NCI-H146 (cell line): ENCODE results near the gene TULP3.
A peak's percentile ranks its signal among the peaks of the same experiment; 100 is the strongest.

Experiments
- DNase-seq: peaks from one replicate; lab custom pipeline; 2025; lab: John Stamatoyannopoulos, UW

Gene TULP3

DNA sequence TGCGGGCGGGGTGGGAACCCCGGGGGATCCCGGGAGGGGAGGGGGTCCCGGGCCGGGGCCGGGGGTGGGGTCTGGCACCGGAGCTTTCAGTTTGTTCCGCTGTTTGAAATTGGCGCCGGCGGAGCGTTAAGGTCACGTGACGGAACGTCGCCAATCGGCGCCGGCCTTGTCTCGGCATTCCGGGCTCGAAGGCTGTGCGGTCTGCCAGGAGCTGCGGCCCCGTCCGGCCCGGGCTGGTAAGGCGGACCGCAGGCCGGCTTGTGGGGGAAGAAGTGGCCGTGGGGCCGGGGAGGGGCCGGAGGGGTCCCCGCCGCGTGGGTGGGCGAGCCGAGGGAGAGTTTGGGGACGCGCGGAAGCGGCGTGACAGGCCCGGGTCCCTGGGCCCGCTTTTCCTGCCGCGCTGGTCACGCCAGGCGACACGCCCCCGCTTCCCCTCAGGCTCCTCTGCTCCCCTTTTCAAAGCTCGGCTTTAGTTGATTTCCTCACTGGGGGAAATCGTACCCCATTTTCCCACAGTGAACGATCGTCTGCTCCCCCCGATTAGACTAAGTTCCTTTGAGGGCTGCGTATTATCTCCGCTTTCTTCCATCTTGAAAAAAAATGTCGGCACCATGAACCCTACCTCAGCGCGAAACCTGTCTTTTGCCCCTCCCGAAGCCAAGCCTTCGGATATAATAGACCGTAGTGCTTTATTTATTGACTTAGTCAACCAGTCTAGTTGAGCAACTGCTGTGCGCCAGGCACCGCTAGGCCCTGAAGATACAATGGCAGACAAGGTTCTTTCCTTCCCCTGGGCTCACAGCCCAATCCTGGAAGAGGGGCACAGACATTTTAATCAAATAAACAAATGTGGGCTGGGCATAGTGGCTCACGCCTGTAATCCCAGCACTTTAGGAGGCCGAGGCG, 13.4 kb upstream of the TULP3 start, which contains the start of the genes FOXM1 and RHNO1:
TSS of gene FOXM1 (minus strand) at position 128 of the 906 bp plus-strand sequence. CDS start 2,696 bp downstream, outside the sequence.
TSS of gene RHNO1 (plus strand) at position 177 of the 906 bp plus-strand sequence. CDS start 8,144 bp downstream, outside the sequence.
- DNase-seq: peak; percentile 93

GRCh38 chr12:2877953-2878732, 12.5 kb upstream of the TULP3 start:
- DNase-seq: peak; percentile 35

- no peak for DNase-seq
Measured at GRCh38 chr12:2879853-2880252, 10.8 kb upstream of the TULP3 start.

GRCh38 chr12:2884810-2885209, 5.9 kb upstream of the TULP3 start:
- no peak for DNase-seq

GRCh38 chr12:2886768-2887450, 3.8 kb upstream of the TULP3 start:
- DNase-seq: no peak

DNA sequence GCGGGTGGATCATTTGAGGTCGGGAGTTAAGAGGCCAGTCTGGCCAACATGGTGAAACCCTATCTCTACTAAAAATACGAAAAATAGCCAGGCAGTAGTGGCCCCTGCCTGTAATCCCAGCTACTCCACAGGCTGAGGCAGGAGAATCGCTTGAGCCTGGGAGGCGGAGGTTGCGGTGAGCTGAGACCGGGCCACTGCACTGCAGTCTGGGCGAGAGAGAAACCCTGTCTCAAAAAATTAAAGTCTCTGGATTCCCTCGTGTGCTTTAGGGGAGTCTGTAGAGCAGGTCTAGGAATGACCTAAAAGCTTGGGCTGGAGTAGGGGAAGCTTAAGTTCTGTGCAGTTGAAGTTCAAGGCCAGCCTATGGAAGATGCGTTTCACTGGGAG, 697 bp upstream of the TULP3 start:
- DNase-seq: no peak

DNA sequence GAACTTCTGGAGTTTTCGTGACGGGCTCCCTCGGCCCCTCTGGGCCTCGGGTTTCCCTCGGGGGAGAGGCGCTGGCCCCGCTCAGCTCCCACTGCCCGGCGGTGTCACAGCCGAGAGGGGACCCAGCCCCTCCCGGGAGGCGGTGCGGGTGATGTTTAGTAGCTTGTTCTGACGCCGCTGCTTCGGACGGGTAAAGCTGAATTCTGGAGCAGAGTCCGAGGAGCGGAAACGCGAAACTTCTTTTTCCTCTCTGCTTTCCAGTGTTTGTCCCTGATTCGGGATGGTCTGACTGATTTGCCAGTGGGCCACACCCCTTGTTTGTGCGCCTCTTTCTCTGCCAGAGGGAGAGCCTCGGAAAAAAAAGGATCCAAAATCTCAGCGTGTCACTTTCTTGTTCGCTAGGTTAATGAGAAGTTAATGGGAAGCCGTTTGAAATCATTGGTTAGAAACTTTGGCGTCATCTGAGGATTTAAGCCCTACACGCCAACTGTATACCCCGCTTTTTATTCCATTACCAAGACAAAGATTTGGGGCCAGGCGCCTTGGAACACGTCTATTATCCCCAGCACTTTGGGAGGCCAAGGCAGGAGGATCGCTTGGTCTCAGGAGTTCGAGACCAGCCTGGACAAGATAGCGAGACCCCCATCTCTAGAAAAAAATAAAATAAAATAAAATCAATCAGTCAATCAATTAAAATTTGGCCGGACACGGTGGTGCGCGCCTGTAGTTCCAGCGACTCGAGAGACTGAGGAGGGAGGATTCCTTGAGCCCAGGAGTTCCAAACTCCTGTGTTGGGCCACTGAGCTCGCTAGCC, 756 bp downstream of the TULP3 start:
- peak; percentile 62 for DNase-seq

- no peak for DNase-seq
Measured at GRCh38 chr12:2892246-2892645, 1.6 kb downstream of the TULP3 start.

DNA sequence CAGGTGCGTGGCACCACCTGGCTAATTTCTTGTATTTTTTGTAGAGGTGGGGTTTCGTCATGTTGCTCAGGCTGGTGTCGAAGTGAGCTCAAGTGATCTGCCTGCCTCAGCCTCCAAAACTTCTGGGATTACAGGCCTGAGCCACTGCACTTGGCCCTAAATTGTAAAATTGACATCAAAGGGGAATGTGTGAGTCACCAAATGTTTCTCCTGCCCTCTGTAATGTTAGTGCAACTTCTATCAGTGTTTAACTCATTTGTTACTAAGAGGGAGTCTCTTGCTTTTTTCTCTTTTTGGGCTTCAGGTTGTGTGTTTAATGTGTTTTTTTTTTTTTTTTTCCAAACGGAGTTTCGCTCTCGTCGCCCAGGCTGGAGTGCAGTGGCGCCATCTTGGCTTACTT, 2.3 kb downstream of the TULP3 start:
- DNase-seq: no peak

DNA sequence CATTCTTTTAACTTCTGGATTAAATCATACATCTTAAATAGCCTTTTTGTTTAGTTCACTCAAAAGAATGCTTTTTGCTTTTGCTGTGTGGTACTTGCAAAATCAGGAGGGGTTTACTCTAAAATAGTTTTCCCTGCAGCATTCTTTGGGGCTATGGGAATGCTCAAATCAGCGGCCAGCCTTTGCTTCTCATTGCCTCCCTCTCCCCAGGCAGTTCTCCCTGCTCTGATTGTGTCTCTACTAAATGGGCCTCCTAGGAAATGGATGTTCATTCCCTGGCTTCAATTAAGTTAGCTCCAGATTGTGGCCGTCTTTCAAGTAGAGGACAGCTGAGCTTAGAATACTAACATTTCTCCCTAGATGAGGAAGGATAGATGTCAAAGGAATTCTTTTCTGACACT, 4.4 kb downstream of the TULP3 start:
- DNase-seq: no peak

GRCh38 chr12:2895511-2895910, 4.8 kb downstream of the TULP3 start:
- no peak for DNase-seq

GRCh38 chr12:2897418-2897817, 6.7 kb downstream of the TULP3 start:
- no peak for DNase-seq

DNA sequence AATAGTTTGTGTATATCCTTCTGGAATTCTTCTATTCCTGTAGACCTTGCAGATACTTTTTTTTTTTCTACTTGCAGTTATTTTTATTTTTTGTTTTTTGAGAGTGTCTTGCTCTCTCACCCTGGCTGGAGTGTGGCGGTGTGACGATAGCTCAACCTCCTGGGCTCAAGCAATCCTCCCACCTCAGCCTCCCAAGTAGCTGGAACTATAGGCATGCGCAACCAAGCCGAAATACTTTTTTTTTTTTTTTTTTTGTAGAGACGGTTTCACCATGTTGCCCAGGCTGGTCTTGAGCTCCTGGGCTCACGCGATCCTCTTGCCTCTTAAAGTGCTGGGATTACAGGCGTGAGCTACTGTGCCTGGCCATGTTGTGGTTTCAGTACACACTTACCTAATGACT, 10.0 kb downstream of the TULP3 start:
- no peak for DNase-seq

DNA sequence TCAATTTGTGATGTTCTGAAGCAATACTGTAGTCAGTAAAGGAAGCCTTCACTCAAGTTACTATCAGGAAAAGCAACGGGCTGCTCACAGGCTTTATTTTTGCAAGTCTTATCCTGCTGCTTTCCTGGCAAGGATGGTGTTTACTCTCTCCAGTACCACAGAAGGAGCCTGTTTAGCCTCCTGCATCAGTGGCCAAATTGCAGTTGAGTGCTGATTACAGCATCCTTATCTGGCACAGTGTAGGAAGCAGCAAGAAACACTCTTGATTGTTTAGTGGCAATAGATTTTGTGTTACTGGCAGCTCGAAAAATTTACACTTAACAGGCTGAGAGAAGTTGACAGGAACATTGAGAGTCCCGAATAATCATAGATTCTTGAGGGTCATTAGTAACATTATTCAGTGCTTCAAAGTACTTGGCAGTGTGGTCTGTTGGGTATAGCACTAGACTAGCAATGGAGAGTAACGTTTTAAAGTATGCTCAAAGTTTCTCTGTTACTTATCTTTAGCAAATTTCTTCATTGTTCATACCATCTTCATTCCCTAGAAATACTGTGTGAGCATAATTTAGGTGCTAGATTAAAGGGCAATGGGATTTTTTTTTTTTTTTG, 11.7 kb downstream of the TULP3 start:
- DNase-seq: peak; percentile 40

DNA sequence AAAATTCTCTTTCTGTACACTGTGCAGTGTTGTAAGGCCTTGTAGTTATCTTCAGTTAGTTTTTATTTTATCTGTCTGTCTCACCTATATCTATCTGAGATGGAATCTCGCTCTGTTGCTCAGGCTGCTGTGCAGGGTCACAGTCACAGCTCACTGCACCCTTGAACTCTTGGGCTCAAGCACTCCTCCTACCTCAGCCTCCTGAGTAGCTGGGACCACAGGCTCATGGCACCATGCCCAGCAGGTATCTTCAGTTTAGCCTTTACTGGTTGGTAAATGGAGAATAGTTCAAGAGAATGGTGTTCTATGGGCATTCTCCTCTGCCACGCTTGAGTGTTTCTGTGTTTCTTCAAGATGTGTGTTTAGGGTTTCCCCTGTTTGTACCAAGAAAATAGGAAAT, 13.6 kb downstream of the TULP3 start:
- DNase-seq: no peak

GRCh38 chr12:2912216-2912575, 21.5 kb downstream of the TULP3 start:
- DNase-seq: no peak

- DNase-seq: no peak
Measured at GRCh38 chr12:2919249-2919648, 28.6 kb downstream of the TULP3 start.

DNA sequence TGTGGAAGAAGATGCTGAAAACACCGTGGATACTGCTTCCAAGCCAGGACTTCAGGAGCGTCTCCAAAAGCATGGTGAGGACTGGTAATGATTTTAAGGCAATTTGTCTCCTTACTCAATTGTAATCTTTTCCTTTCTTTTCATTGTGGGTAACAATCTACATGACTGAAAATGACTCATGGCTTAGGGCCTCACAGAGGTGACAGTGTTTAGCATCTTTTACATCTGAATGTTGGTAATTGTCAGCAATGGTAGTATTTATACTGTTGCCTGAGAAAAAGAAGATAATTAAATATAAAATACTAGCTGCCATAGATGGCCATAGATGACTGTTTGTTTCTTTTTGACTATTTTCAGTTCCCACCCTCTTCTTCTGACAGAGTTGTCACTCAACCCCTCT, 31.6 kb downstream of the TULP3 start:
- DNase-seq: no peak

DNA sequence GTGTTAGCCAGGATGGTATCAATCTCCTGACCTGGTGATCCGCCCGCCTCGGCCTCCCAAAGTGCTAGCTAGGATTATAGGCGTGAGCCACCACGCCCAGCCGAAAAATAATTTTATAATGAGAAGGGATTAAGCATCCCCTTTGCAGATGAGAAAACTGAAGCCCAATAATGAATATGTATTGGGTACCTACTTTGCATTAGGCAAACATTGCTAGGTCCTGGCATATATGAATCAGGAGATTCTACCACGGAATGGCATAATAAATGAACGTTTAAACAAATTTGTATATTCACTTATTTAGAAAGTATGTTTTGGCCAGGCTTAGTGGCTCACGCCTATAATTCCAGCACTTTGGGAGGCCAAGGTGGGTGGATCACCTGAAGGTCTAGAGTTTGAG, 32.4 kb downstream of the TULP3 start:
- DNase-seq: no peak

DNA sequence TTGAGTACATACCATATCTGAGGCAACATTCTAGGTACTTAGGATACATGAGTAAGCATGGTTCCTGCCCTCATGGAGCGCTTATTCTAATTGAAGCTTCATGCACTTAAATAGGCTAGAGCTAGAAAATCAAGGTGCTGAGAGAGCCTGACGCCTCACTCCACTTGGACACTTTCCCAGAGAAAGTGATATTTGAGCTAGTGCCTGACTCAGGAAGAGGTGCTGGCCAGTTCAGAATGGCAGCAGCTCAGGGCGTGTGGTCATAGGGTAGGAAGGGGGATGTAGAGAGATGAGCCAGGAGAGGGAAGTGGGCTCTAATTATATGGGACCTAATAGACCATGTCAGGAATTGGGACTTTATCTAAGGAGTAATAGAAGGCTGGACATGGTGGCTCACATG, 33.3 kb downstream of the TULP3 start:
- no peak for DNase-seq

GRCh38 chr12:2925322-2925995, 34.8 kb downstream of the TULP3 start:
- no peak for DNase-seq
